ENCODE measurements around the gene PIWIL4.
"Not testable (repeated sequence)": the region's sequence is repeated elsewhere in the genome, so short reads cannot be mapped to it uniquely, and the experiment has no call there.

Gene PIWIL4

DNA sequence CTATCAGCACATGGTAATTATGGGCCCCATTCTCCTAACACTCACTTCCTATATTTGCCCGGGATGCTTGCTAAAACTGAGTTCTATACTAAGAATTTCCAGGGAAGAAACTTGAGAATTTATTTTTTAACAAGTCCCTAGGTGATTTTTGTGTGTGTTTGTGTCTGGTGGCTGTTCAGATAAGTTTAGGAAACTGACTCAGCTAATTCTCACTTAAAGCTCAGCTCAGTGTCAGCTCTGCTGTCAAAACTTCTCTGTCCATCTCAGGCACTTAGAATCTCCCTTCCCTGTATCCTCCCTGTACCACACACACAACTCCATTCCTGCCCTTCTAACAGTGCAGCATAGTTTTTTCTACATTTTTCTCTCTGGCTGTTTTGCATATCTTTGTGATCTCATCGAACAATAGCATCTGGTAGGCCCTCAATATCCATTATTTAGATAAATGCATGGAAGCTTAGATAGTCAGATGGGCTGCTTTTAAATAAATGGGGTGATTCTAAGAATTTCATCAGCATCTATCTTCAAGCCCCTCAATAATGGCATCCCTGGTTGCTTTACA, 69.3 kb downstream of the PIWIL4 start:
- DNase-seq (ENCODE audit: low read depth in 3 of 3) = no peak

DNA sequence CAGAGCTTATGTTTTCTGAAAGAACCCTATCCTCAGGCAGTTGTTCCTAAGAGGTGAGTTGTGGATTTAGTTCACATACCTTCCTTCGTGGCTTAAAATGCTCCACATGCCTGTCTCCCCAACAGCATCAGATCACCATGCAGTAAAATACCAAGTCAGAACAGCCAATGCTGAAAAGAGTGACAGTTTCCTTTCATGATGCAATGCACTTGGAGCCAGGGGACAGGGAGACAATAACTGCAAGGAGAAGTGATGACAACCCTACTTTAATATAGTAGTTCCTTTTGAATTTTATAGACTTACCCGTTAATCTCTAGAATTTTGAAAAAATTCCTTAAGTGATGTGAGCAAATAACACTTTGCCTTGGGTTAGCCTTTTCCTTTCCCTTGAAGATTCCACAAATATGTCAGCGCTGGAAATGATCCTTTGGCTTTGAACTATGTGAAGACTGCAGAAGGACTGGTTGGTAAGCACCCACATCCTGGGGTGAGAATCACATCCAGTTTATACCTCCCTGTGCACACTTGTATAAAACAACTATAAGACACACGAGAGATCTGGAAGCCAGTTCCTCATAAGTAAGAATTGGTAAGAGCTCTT, 71.2 kb downstream of the PIWIL4 start:
- DNase-seq (ENCODE audit: low read depth in 3 of 3) = no peak

DNA sequence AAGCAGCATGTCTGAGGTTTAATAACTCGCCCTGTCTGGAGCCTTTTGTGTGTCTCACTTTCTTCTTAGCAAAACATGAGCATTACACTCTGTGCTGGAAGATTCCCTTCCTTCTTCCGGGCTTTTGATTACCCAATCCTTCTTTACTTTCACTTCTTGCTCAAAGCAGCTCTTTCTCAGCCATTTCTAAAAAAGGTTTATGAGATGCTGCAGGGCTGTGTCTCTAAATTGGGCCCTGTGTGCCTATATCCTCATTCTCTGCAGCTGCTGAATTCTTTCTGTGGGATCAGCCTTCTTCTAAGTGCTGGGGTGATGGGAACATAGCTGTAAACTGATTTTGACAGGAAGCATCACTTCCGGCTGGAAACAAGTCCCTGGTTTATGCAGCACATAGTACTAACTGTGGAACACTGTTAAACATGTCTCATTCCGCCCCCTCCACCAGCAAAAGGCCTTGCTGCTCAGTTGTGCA, 71.8 kb downstream of the PIWIL4 start:
- DNase-seq (ENCODE audit: low read depth in 3 of 3) = no peak

DNA sequence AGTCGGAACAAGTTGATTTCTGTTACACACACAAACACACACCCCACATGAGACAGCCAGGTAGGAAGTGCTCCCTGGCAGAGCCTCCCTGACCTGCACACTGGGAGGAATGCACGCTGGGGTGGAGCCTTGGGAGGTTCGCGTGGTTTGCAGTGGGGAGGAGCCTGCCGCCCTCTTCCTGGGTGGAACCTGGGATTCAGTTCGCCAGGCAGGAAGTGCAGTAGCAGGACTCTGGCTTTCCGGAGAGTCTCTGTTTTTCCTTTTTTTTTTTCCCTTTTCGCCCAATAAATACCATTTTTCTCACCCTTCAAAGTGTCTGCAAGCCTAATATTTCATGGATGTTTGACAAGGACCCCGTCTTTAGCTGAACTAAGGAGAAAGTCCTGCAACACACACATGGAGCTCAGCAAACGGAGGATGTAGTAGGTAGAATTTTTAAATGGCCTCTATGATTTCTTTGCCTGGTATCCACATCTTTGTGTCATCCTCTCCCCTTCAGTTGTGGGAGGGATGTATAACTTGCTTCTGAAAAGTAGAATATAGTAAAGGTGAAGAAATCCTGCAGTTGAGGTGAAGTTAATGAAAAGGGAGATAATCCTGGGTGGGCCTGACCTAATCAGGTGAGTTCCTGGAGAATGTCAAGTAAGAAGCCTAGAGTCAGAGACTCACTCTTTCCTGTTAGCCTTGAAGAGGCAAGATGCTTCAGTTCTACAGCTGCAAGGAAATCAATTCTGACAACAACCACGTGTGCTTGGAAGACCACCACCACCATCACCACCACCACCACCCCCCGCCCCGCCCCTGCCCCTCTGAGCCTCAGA, 72.9 kb downstream of the PIWIL4 start:
- DNase-seq (ENCODE audit: low read depth in 3 of 3) = no peak

DNA sequence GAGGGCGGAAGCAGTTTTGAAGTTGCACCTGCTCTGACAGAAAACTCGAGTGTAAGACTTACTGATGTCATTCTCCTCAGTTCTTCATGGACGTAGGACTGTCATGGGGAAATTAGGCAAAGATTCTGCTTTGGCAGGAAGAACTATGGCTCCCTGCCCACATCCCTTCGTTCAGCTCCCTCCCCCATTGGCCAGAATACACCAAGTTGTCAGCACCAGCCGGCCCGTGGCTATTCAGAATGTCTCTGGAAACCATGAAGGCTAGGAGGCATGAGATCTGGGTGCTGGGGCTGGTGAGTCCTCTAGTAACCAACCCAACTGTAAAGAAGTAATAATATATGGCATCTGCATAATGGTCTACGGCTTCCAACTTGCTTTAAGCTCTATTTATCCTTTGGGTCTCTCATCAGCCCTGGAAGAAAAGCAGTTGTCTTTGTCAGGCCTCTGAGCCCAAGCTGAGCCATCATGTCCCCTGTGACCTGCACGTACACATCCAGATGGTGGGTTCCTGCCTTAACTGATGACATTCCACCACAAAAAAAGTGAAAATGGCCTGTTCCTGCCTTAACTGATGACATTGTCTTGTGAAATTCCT, 74.1 kb downstream of the PIWIL4 start:
- DNase-seq (ENCODE audit: low read depth in 3 of 3) = no peak

DNA sequence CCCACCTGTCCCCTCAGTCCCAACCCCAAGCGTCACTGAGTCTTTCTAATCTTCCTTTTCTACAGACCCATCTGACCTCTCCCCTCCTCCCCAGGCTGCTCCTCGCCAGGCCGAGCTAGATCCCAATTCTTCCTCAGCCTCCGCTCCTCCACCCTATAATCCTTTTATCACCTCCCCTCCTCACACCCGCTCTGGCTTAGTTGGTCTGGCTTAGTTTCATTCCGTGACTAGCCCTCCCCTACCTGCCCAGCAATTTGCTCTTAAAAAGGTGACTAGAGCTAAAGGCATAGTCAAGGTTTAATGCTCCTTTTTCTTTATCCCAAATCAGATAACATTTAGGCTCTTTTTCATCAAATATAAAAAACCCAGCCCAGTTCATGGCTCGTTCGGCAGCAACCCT, 76.0 kb downstream of the PIWIL4 start:
- not testable (repeated sequence) for DNase-seq (ENCODE audit: low read depth in 3 of 3)

DNA sequence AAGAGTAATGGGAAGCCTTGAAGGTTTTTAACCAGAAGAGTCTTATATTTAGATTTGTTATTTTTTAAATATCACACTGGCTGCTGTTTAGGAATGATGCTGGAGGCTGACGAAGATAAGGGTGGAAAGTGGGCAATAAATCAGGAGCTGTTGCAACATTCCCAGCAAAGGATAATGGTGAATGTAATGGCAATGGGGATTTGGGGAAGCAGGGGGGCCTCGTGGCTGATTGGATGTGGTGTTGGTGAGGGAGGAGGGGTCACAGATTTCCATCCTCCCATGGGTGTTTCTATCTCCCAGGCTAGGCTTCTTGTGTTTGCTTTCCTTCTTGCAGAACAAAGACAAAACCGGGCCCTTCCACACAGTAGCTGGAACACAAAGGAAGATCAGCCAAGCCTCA, 80.8 kb downstream of the PIWIL4 start:
- DNase-seq (ENCODE audit: low read depth in 3 of 3) = no peak

DNA sequence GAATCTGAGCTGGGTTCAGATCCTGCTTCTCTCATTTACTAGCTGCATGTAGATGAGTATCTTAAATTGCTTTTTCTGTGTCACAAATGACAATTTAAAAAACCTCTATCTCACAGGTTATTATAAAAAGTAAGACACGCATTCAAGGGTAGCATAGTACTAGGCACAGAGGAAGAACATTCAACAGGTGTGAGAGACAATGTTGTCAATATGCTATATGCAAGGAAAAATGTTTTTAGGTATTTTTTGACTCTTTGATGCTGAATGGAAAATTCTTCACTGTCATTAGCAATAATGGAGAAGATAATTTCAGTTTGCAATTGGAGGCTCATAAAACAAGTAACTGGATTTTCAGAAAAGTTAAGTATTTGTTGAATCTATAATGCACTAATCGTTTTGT, 81.6 kb downstream of the PIWIL4 start:
- DNase-seq (ENCODE audit: low read depth in 3 of 3) = no peak

DNA sequence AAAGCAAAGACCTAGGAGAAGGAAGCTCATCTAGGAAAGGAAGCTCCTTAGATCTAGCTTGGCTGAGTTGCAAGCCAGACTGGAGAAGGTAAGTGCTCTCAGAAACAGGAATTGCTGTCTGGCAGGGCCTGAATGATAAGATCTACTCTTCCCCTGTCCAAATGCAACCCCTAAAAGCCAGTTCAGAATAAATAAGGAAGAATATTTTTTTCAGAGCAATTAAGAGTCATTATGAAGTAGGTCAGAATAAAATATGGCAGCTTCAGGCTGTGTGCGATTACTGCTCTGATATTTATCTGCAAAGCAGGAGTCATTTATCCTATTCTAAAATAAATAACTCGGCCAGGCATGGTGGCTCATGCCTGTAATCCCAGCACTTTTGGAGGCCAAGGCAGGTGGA, 82.1 kb downstream of the PIWIL4 start:
- DNase-seq (ENCODE audit: low read depth in 3 of 3) = no peak

DNA sequence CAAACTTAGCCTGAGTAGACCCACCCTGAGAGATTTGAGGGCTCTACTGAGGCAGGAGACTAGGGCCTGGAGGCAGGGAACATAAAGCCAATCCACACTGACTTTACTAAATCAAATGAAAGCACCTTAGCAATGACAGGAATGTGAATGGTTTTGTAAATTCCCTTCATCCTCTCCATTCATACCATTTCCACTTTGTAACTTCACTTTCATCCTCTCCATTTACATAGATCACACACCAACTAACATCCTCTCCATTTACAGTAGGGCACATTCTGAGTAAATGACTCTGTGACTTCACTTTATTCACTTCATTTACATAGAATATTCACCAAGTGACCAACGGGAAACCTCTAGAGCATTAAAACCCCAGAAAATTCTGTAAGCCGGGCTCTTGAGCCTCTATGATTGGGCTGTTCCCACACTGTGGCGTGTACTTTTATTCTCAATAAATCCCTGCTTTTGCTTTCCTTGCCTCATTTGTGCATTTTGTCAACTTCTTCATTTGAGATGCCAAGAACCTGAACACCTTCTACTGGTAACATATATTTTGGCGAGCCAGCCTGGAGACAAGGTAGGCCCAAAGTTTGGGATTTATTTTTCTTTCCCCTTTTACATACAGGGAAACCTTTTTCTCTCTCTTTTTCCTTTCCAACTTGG, 82.9 kb downstream of the PIWIL4 start:
- DNase-seq (ENCODE audit: low read depth in 3 of 3) = no peak

DNA sequence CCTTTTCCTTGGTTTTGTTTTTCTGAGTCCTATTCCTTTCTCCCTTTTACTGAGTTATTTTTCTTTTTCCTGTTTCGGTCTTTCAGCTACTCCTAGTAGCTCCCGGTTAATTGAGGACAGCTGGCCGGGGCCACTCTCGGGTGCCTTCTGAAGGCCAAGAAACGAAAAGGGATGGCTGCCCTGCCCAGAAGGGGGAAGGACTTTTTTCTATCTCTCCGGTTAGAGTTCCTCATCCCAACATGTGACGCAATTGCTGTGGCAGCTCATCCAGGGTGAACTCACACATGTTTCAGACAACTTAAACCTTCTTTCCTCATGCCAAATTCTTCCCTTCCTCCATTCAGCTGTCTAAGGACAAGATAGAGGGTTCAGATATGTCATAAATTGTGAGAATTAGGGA, 83.6 kb downstream of the PIWIL4 start:
- DNase-seq (ENCODE audit: low read depth in 3 of 3) = no peak

DNA sequence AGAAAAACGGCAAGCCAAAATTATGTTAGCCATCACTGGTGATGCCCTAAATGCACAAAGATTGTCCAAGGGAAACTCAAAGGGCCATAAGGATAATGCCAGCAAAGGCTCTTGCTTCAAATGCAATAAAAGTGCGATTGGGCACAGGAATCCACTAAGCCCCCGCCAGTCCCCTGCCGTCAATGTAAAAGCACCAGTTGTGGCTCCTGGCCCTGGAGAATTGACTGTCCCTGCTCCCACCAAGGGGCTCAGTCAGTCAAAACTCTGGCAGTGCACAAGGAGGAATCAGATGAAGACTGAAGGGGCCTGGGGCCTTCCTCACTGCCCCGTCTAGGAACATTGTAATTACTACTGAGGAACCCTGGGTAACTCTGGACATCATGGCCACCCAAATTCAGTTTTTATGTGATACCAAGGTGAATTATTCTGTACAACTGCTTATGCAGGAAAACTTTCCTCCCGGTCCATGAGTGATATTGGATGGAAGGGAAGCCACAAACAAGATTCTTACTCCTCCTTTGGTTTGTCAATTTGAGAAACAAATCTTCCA, 85.6 kb downstream of the PIWIL4 start:
- DNase-seq (ENCODE audit: low read depth in 3 of 3) = no peak

DNA sequence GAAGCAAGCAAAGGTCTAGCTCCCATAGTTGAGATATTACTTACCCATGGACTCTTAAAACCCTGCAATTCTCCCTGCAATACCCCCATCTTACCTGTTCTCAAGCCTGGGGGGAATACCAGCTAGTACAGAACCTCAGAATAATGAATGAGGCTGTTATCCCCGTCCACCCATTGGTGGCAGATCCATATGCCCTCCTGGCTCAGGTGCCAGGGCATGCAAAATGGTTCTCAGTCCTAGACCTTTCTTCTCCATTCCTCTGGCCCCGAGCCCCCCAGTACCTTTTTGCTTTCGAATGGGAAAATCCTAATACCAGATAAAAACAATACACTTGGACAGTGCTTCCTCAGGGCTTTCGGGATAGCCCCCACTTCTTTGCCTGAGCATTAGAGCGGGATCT, 86.4 kb downstream of the PIWIL4 start:
- DNase-seq (ENCODE audit: low read depth in 3 of 3) = no peak

DNA sequence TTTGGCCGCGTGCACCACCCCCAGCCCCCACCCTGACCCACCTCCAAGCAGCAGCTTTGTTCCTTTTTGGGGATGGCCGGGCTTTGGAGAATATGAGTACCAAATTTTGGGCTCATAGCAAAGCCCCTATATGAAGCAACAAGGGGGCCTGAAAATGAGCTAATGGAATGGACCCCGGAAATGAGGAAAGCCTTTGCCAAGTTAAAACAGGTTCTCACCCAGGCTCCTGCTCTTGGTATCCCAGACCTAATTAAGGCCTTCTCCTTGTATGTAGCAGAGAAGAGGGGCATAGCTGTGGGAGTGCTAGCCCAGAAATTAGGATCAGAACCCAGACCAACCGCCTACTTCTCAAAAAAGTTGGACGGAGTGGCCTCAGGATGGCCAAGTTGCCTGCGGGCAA, 87.0 kb downstream of the PIWIL4 start:
- DNase-seq (ENCODE audit: low read depth in 3 of 3) = no peak

DNA sequence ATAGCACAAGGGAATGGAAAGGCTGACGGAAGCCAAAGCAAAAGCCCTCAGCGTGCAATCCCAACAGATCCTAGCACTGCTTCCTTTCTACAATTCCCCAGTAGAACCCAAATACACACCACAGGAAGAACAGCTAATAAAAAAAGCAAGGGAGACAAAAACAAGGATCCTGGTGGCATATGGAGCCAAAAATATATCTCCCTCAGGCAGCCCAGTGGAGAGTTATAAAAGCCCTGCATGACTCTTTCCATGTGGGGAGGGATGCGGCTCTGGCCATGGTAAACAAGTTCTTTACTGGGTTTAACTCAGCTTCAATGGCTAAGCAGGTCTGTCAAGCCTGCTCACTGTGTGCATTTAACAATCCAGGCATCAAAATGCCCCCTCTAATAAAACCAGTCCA, 88.1 kb downstream of the PIWIL4 start:
- no peak for DNase-seq (ENCODE audit: low read depth in 3 of 3)

DNA sequence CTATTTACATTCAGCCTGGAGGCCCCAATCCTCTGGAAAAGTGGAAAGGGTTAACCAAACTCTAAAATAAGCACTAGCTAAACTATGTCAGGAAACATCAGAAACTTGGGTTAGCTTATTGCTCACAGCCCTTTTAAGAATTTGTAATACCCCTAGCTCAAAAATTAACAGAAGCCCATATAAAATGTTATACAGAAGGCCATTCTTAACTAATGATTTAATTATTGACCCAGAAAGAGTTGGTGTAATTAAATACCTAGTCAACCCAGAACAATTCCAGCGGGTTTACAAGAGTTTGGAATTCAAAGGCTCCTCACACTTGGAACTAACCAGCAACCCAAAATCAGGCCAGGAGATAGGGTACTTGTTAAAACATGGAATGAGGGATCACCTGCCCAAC, 88.8 kb downstream of the PIWIL4 start:
- DNase-seq (ENCODE audit: low read depth in 3 of 3) = no peak

DNA sequence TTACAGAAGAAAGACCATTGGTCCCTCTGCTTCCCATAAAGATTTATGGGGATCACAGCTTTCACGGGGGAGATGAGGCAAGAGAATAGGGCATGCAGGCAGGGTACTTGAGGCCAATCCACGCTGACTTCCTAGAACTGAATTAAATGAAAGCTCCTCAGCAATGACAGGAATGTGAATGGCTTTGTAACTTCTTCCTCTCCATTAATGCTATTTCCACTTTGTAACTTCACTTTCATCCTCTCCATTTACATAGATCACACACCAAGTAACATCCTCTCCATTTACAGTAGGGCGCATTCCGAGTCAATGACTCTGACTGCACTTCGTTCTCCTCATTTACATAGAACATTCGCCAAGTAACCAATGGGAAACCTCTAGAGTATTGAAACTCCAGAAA, 89.8 kb downstream of the PIWIL4 start:
- DNase-seq (ENCODE audit: low read depth in 3 of 3) = no peak

DNA sequence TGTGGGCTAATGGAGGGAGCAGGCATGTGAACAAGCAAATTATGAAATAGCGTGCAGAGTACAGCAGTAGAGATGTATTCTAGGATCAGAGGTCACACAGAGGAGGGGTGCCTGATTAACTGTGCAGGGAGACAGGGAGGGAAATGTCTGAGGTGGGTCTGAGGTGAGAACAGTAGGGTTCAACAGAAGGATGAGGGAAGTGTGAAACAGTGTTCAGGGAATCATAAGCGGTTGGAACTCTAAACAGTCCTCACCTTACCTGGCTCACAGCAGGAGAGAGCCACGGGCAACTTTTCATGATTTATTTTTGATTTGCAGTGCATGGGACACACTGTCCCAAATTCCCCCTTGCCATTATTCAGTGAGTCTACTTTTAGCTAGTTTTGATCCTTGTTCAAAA, 90.5 kb downstream of the PIWIL4 start:
- no peak for DNase-seq (ENCODE audit: low read depth in 3 of 3)

DNA sequence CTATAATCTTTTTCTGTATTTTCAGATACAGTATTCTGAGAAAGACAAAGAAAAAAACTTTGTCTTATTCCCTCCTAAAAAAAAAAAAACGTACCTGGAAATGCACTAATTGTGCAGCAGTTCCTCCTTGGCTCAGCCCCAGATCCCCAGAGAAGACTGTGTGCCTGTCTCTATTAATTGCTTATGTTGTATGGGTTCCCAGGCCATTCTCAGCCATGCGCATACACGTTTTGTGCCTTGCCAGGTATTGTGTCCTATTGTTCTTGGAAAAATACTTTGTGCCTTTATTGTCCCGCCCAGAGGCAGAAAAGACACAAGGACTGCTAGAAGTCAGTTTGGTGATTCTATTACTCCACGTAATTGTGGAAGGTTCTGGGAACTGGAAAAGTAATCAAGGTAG, 91.2 kb downstream of the PIWIL4 start:
- no peak for DNase-seq (ENCODE audit: low read depth in 3 of 3)

DNA sequence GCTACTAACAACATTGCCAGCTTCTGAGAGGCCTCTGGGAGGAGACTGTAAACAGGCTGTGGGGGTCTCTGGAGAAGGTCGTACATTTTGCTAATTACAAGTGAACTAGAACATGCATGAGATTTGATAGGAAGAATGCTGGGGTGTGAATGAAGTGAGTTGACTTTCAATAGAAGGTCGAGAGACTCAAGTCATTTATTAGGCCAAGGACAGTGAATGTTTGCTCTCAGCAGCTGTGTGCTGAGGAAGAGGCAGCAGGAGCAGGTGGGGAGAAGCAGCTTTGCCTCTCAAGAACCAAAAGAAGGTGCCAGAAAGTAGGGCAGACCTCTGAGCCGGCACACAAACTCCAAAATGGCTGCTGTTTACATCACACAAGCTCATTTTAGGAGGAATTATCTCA, 91.7 kb downstream of the PIWIL4 start:
- no peak for DNase-seq (ENCODE audit: low read depth in 3 of 3)

DNA sequence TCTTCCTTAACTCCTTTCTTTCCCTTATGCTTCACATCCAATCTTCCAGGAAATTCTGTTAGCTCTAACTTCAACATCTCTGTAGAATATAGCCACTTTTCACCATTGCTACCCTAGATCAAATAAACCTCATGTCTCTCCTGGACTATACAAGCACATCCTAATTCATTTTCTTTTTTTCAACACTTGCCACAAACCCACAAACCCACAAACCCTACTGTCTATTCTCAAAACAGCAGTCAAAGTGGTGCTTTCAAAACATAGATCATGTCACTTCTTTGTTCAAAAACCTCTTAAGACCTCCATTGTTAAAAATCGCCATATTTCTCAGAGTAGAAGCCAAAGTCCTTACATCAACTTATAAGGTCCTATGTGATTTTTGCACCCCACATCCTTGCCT, 94.3 kb downstream of the PIWIL4 start:
- DNase-seq (ENCODE audit: low read depth in 3 of 3) = no peak
